Muscle of back (tissue), 11 donors: ENCODE measurements around the gene NDUFV1. TPM values are rescaled to one million over a fixed set of nuclear protein-coding genes. Genes with fewer than 3 reads are reported as not detected.

ENCODE experiments used
- DNase-seq, 3 donors: peaks; one replicate each; pipeline versions ENCODE4 v3.0.0 to v3.0.0-alpha.2; 2013
- polyA plus RNA-seq, 10 donors: library from polyadenylated mRNA; unstranded; fragments of 120-200 nt; gene quantifications; one replicate each; pipeline ENCODE4 v1.2.1, GENCODE V29; 2013; ENCODE audit not compliant: insufficient read length in 10 of 10

NDUFV1 gene
- polyA plus RNA-seq, 10 donors: 115 to 158 (median 134) TPM

- DNase-seq: no peak
These were observed 32.0 kb downstream of the NDUFV1 start for GRCh38 chr11:67638535-67639437.

DNA sequence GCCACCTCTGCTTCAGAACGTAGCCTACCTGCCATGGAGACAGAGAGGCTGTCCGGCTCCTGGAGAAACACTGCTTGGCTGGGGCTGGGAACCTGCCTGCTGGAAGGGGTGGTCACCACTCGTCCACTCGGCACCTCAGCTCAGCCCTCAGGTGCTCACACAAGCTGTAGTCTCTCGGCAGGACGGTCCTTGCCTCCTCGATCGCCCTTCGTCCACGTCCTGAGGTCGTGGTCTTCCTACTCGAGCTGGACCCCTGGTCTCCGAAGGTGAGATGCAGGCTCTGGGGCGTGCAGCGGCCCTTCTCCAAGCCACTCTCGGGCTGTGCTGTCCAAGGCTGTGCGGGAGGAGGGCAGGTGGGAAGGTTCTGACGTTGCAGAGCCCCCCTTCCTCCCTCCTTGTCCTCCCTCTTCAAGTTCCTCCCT is 32.7 kb downstream of the NDUFV1 start, which contains the start of gene TBX10:
Gene TBX10, minus strand, starts transcription at position 326 of the 422 bp plus-strand sequence. Its CDS starts 291 bp downstream, at position 35.
- DNase-seq: no peak

DNA sequence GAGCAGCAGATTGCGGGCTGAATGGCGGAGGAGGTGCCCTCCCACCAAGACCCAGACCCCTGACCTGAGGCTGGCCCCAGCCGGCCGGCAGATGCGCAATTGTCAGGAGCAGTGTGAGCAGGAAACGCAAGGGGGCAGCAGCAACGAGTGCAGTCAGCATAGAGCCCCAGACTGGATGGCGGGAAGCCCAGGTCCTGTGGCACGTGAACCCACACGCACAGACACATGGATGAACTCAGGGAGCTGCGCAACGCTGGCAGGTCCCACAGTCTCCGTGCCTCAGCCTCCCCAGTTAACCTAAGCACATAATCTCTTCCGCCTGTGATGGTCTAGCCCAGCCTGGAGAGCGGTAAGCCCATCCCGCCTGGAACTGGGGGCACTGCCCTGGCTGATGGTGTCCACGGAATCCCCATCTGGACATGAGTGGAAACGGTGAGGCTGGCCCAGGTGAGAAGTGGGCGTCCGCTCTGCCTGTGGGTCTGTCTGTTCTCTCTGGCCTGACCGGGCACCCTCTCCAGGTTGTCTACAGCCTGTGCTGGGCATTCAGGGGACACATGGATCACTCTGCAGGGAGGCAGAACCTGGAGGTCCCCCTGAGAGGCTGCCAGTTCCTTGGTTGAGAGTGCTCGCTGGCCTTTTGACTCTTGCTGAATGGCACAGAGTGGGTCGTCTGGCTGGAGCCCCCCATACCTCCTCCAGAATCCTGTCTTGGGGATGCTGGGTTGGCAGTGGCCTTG is 33.5 kb downstream of the NDUFV1 start:
- DNase-seq: peak in 2 of 3 donors; percentile 43 to 63

GRCh38 chr11:67640758-67641337 is 34.1 kb downstream of the NDUFV1 start:
- DNase-seq: no peak

DNA sequence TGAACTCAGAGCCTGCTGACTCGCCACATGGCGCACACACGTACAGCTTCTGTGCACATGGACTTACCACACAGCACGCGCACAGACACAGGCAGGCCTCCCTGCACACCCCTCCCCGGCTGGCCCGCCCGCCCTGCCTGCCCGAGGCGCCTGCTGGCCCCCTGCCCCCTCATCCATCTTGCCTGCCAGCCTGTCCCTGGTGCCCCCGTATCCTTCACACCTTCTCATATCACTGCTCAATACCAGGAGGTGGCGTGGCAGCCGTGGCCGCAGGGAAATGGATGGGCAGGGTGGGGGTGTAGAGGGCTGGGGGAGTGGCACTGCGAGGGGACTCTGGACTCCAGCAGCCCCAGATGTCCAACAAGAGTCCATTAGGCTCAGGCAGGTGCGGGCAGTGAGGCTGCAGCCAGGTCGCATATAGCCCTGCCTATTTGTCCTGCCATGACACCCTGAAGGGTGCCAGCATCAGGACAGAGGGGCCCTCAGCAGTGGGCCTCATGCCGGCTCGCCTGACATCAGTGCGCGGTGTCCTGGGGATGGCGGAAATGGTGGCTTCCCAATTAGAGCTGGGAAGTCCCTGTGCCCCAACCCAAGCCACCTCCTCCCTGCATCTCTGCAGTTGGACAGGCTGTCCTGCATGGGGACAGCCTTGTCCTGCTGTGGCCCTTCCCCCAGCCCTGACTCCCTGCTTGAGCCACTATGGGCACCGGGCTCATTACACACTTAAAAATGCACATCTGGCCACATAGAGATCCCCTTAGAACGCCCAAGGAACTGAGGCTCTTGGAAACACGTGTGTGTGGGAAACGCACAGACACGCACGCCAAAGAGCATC is 34.8 kb downstream of the NDUFV1 start:
- no peak for DNase-seq

DNA sequence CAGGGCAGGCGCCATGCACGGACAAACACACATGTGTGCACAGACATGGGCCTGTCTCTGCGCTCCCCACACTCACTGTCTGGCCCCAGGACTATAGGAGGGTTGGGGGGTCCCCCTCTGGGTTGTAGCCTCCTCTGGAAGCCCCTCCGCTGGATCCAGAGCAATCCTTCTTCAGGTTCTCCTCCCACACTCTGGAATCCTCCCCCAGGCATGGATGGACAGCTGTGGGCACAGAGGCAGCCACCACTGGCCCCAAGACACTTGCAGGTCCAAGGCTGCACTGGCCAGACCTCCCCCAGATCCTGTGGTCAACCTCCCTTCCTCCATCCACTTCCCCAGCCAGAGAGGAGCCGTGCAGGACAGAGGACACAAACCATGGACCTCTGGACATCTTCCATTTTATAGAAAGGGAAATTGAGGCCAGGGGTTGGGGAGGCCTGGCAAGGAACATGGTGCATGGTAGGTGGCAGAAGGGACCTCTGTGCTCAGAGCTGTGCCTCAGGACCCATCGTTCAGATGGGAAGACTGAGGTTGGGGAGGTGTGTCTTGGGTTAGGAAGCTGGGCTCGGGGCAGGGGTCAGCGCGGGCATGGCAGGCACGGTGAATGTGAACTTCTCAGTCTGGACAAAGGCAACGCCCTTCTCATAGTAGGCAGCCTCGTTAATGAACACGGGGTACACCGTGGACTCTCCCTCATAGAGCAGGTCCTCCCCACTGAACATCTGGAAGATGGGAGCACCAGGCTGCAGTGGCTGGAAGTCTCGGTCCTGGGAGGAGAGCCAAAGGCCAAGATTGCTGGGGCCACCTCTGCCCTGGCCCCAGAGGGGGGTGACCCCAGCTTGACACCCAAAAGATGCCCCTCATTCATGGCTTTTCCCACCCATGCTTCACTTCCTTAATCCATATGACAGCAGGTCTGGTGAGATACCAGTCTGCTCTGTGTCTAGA is 35.7 kb downstream of the NDUFV1 start:
- DNase-seq: no peak

GRCh38 chr11:67644042-67644441 is 37.3 kb downstream of the NDUFV1 start:
- DNase-seq: no peak

DNA sequence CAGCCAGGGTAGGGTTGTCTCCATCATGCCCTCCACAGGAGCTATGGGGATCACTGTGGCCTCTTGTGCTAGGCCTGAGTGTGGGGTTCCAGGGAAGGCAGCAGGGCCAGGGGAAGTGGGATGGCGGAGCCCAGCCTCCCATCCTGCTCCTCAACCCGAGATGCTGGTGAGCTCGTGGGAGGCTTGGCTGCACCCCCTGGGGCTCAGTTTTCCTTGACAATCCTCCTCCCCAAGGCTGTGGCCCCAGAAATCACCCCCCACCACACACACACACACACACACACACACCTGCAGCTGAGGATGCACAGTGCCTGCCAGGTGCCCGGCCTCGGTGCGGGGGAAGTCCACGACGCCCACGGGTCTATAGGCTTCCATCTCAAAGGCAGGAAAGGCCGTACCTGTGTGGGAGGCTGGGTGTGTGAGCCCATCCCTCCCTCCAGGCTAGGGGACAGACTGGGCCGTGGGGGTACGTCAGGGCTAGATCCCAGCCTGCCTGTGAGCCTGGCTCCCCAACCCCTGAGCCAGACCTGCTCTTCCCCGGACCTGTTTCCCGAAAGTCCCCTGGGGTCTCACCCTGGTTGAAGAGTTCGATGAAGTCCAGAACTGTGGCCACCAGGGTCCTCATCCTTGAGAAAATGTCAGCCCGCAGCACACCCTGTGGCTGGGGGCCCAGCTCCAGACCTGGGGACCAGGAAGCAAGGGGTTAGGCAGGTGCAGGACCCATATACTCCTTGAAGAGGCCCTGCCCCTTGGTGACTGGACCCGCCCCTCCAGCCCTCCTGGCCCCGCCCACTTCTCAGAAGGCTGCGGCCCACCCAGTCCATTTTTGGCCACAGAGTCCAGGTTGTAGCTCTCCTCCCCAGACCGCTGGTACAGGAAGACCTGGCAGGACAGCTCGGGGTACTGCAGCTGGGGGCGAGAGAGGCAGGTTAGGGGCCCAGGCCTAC is 38.0 kb downstream of the NDUFV1 start:
- no peak for DNase-seq

DNA sequence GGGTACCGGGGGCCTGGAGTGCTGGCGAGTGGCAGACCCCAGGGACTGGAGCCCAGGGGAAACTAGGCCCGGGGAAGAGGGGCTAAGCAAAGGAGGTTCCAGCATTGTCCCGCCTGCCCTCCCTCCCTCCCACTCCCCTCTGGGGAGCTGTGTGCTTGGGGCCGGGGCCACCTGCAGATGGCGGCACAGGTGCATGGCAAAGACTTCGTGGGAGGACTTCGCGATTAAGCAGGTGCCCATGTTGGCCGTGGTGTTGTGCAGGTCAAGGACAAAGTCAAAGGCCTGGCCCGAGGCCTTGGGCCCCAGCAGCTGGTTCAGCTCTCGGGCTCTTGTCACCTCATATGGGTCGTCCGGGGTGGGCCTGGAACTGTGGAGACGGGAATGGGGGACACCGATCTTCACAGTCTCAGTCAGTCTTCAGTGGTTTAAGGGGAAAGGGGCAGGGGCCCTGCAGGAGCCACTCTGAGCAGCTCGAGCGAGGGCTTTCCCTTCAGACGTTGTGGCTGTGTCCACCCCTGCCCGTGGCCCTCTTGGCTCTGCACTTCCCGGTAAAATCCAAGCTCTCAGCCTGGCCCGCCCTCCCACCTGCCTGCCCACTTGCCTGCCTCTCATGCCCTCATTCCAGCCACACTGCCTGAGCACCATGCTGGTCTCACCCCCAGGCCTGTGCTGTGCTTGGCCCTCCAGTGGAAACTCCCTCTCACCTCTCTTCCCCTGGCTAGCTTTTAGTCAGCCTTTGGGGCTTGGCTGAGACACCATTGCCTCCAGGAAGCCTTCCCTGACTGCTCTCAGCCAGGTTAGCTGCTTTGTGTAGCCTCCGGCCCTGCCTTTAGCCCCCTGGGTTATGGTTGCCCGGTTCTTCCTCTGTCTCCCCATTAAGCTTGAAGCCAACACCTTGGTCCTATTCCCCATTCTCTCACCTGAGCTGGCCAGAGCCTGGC is 39.1 kb downstream of the NDUFV1 start:
- DNase-seq: no peak

- DNase-seq: no peak
These were observed 40.0 kb downstream of the NDUFV1 start for GRCh38 chr11:67646535-67647336.

DNA sequence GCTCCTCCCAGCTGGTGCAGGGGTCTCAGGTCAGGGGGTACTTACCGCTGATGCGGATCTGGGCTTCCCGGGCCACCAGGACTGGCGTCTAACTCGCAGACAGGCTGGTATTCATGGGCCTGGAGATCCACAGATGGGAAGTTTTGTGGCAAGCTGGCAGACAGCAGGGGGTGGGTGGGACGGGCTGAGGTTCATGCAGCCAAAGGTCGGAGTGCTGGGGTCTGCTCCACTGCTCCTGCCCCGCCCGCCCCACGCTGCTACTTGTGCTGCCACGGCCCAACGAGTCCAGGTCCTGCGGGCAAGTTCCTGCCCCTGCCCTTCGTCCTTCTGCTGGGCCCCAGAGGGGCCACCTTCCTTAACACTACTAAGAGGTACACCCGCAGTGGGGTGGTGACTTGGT is 40.7 kb downstream of the NDUFV1 start:
- DNase-seq: no peak

GRCh38 chr11:67648140-67648795 is 41.5 kb downstream of the NDUFV1 start:
- no peak for DNase-seq

GRCh38 chr11:67648796-67649613 is 42.3 kb downstream of the NDUFV1 start:
- DNase-seq: no peak

DNA sequence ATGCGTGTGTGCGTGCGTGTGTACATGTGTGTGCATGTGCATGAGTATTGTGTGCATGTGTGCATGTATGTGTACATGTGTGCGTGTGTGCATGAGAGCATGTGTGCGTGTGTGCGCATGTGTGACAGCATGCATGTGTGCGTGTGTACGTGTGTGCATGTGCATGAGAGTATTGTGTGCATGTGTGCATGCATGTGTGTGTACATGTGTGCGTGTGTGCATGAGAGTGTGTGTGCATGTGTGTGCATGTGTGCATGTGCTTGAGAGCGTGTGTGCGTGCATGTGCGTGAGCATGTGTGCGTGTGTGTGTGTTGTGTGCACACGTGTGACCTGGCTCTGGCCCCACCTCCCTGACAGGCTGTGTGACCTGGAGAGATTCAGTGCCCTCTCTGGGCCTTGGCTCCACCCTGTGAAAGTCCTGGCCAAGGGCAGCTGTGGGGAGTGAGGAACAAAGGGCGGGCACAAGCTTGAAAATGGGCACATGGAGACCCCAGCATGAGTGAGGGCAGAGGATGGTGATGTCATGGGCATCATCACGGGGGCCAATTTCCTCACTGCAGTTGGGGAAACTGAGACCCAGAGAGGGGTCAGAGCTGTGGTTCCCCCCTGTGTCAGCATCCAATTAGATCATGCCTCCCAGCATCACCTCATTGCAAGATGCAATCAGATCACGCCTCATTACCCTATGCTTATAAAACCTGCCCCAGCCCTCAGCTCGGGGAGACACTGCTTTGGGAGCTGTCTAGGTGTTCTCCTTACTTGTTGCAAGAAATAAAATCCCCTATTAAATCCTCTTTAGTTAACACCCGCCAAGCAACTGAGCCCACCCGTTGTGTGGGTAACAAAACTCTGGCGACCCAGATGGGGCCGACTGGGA is 43.1 kb downstream of the NDUFV1 start:
- no peak for DNase-seq
